Left ventricle myocardium inferior (tissue), 1 donor: ENCODE data around the gene SNTN. TPM values are rescaled to one million over a fixed set of nuclear protein-coding genes. Genes with fewer than 3 reads are reported as not detected.

ENCODE experiments used
- DNase-seq: peaks from one replicate; pipeline ENCODE4 v3.0.0-alpha.2; 2020
- H3K27ac ChIP-seq: fragments of 200-600 bp; replicated peaks from 2 replicates; pipeline ENCODE4 v1.8.0; 2021
- H3K27me3 ChIP-seq: fragments of 200-600 bp; 2 replicates; pipeline ENCODE4 v1.8.0; 2021; ENCODE audit warnings: low read depth
- H3K36me3 ChIP-seq: fragments of 200-600 bp; 2 replicates; pipeline ENCODE4 v1.8.0; 2021
- H3K4me1 ChIP-seq: fragments of 200-600 bp; 2 replicates; pipeline ENCODE4 v1.8.0; 2021
- H3K4me3 ChIP-seq: fragments of 200-600 bp; 2 replicates; pipeline ENCODE4 v1.8.0; 2021; ENCODE audit warnings: mild to moderate bottlenecking, moderate library complexity
- H3K9me3 ChIP-seq: fragments of 200-600 bp; replicated peaks from 2 replicates; pipeline ENCODE4 v1.8.0; 2021
- intact Hi-C: fragments of 100-400 bp; cut with micrococcal nuclease; formaldehyde crosslinking; loops from one replicate; pipeline ENCODE4 v1.11.0; 2022
- total RNA-seq: library from RNA; stranded (reverse); fragmentation: NEBNext Ultra II Directional; extraction: Animal tissue kit (Norgen Biotek cat#: 25700); gene quantifications from one replicate; pipeline ENCODE4 v1.2.1, GENCODE V29; 2021
- TF ChIP-seq, protein P1 (sequence below): fragments of 200-600 bp; IDR thresholded peaks from 2 replicates; pipeline ENCODE4 v1.8.0; 2021; ENCODE audit warnings: antibody characterized with exemption, mild to moderate bottlenecking, borderline replicate concordance
- donor health status: DM: no; HTN: yes; CAD: no; lungs with severe emphysema.

SNTN gene
- total RNA-seq, 1 donor from 2014 or later, result not detected

DNA sequence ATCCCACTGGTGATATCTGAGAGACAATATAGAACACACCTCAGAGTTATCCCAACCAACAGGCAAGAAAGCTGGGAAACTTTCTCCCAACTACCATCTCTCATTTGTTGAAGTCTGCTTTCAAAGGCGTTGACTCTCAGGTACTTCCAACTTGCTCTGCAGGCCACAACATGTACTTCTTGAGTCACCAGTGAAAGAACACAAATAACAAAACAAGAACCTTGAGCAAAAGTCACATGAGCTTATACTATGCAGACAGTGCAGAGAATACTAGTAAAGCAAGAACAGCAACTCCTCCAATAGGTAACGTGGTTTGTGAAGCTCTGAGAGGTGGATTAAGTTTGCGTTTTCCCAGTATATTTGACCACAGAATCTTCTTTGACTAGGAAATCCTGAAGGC lies 20.6 kb downstream of the SNTN start:
- Histone ChIP-seq H3K4me3 (no peak overlapping the region), H3K36me3 (no peaks in the 10 kb centered on the region), H3K4me1 (no peaks in the 10 kb centered on the region), H3K9me3 (no peaks in the 10 kb centered on the region), H3K27ac (no peak overlapping the region), H3K27me3 (no peaks in the 10 kb centered on the region)
- intact Hi-C loops, result no loop called here
- no peak for DNase-seq
- TF ChIP-seq, protein P1, sequence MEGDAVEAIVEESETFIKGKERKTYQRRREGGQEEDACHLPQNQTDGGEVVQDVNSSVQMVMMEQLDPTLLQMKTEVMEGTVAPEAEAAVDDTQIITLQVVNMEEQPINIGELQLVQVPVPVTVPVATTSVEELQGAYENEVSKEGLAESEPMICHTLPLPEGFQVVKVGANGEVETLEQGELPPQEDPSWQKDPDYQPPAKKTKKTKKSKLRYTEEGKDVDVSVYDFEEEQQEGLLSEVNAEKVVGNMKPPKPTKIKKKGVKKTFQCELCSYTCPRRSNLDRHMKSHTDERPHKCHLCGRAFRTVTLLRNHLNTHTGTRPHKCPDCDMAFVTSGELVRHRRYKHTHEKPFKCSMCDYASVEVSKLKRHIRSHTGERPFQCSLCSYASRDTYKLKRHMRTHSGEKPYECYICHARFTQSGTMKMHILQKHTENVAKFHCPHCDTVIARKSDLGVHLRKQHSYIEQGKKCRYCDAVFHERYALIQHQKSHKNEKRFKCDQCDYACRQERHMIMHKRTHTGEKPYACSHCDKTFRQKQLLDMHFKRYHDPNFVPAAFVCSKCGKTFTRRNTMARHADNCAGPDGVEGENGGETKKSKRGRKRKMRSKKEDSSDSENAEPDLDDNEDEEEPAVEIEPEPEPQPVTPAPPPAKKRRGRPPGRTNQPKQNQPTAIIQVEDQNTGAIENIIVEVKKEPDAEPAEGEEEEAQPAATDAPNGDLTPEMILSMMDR, result no peak

DNA sequence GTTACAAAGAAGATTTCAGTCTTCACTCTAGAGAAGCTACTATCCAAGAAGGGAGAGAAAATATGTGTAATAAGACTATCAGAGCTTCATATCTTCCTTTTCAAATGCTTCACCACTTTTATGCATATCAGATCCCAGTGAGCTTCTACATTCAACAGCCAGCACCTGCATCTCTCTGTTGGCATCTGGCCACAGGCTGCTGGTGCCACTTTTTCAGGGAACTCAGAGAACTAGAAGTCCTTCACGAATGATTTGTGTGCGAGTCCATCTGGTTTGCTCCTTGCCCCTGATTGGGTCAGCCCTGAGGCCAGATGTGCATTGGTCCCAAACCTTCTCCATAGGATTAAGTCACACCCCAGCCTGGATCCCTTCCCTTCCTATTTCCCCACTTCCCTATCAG lies 22.1 kb downstream of the SNTN start:
- Histone ChIP-seq H3K4me1 (no peaks in the 10 kb centered on the region), H3K4me3 (no peak overlapping the region), H3K9me3 (no peaks in the 10 kb centered on the region), H3K36me3 (no peaks in the 10 kb centered on the region), H3K27me3 (no peaks in the 10 kb centered on the region), H3K27ac (no peak overlapping the region)
- no peak for DNase-seq
- intact Hi-C loops, result no loop called here
- TF ChIP-seq, protein P1, result no peak

DNA sequence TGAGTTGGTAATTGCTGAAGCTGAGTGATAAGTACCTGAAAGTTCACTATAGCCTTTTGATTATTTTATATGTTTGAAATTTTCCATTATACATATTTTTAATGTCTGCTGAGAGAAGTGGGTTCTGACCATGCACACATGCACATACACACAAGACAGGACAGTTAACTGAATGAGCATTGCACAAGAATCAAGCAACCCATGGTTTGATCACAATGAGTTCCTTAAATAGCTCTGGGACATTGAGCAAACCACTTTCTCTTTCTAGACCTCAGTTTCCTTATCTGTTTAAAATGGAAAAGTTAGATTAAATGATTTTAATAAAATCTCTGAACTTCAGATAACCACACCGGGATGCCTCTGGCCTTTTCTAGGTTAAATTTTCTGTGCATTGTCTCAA lies 26.7 kb downstream of the SNTN start:
- TF ChIP-seq, protein P1, result no peak
- DNase-seq, result no peak
- H3K36me3 ChIP-seq, result no peaks in the 10 kb centered on the region
- H3K4me3 ChIP-seq, result no peak overlapping the region
- no peaks in the 10 kb centered on the region for H3K4me1 ChIP-seq
- H3K9me3 ChIP-seq, result no peaks in the 10 kb centered on the region
- peaks cover 6% of the 10 kb centered on the region for H3K27me3 ChIP-seq
- intact Hi-C loops, result no loop called here
- no peak overlapping the region for H3K27ac ChIP-seq

DNA sequence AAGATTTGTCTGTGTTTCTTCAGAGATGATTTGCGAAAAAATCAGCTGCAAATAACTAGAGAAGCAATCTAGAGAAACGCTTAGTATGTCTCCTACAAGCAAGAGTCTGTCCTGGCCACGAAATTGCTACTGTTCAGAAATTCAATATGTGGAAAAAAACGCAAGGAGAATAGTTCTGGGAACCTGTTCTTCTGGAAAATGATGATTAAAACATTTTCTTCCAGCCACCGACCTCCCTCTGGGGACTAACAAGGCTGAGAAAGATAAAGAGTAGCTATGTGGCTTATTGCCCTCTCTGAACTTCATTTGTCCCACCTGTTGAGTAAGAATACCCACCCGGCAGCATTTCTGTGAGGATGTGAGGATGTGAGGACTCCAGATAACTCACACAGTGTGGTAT lies 31.6 kb downstream of the SNTN start:
- Histone ChIP-seq H3K27ac (no peak overlapping the region), H3K9me3 (no peaks in the 10 kb centered on the region), H3K4me3 (no peak overlapping the region), H3K27me3 (peaks cover 12% of the 10 kb centered on the region), H3K4me1 (no peaks in the 10 kb centered on the region), H3K36me3 (no peaks in the 10 kb centered on the region)
- TF ChIP-seq, protein P1, result no peak
- DNase-seq, result no peak
- intact Hi-C loops, result no loop called here

DNA sequence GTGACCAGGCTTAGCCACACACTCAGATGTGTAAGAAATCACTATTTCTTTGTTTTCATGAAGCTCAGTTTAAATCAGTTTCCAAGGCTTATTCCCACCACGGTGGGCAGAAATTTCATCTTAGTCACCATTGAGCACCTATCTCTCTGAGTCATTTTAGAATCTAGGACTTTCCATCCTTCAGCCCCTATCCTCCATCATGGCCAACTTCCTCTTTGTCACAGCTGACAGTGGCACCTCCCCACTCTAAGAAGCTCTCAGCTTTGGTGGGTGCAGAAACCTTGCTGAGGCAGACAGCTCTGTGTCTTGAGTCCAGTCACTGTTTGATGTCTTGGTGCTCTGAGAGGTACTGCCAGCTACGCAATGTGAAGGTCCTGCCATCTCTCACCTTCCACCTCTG lies 32.9 kb downstream of the SNTN start:
- no peak for DNase-seq
- Histone ChIP-seq H3K4me1 (no peaks in the 10 kb centered on the region), H3K27ac (no peak overlapping the region), H3K27me3 (peaks cover 12% of the 10 kb centered on the region), H3K4me3 (no peak overlapping the region), H3K9me3 (no peaks in the 10 kb centered on the region), H3K36me3 (no peaks in the 10 kb centered on the region)
- intact Hi-C loops, result no loop called here
- TF ChIP-seq, protein P1, result no peak
